Keratinocyte (primary cell): ENCODE results near the gene AKR1A1. TPM values are rescaled to one million over a fixed set of nuclear protein-coding genes. Genes with fewer than 3 reads are reported as not detected.

Experiments used
- DNase-seq: peaks from one replicate; pipeline ENCODE4 v3.0.0-alpha.2; 2011; ENCODE audit warnings: low read depth, missing footprints, low spot score
- FAIRE-seq: peaks from 2 replicates; lab custom pipeline; 2011; peaks lifted over from hg19 to GRCh38; lab: Jason Lieb, UNC
- H2AFZ ChIP-seq: 2 replicates; pipeline ENCODE4 v1.6.0; 2012; ENCODE audit warnings: low read length, control low read depth, inconsistent platforms; ENCODE audit not compliant: control insufficient read depth
- H3K27ac ChIP-seq: 2 replicates; pipeline ENCODE4 v1.5.1; 2011; ENCODE audit warnings: low read length; ENCODE audit not compliant: control insufficient read depth, insufficient read depth
- H3K27me3 ChIP-seq: 3 replicates; pipeline ENCODE4 v1.6.0; 2011; ENCODE audit warnings: low read length; ENCODE audit not compliant: control insufficient read depth, insufficient read depth; ENCODE audit errors: extremely low read depth
- H3K36me3 ChIP-seq, 2 experiments: 2 replicates in 1 of 2; 3 replicates in 1 of 2; pipeline ENCODE4 v1.5.1; 2011; ENCODE audit warnings: low read length in 2 of 2, mild to moderate bottlenecking in 1 of 2; ENCODE audit not compliant: control insufficient read depth in 2 of 2, insufficient read depth in 2 of 2; ENCODE audit errors: extremely low read depth in 1 of 2
- H3K4me1 ChIP-seq: 3 replicates; pipeline ENCODE4 v1.5.1; 2011; ENCODE audit warnings: low read length; ENCODE audit not compliant: control insufficient read depth, insufficient read depth; ENCODE audit errors: extremely low read depth
- H3K4me2 ChIP-seq: 3 replicates; pipeline ENCODE4 v1.6.0; 2011; ENCODE audit warnings: low read depth, low read length; ENCODE audit not compliant: control insufficient read depth, insufficient read depth; ENCODE audit errors: extremely low read depth
- H3K4me3 ChIP-seq, 3 experiments: fragments of 200-600 bp in 1 of 3; sonication (generic) in 1 of 3; 2 replicates in 2 of 3; 3 replicates in 1 of 3; pipeline ENCODE4 v1.5.1; 2011 to 2016; ENCODE audit warnings: low read length in 3 of 3, mild to moderate bottlenecking in 3 of 3, control low read depth in 2 of 3, inconsistent platforms in 1 of 3, low read depth in 1 of 3, mixed read lengths in 1 of 3, mixed run types in 1 of 3, moderate library complexity in 1 of 3; ENCODE audit not compliant: control insufficient read depth in 2 of 3, insufficient read depth in 2 of 3; ENCODE audit errors: extremely low read depth in 1 of 3
- H3K79me2 ChIP-seq: 2 replicates; pipeline ENCODE4 v1.6.0; 2012; ENCODE audit warnings: low read length; ENCODE audit not compliant: control insufficient read depth, insufficient read depth
- H3K9ac ChIP-seq: 3 replicates; pipeline ENCODE4 v1.6.0; 2011; ENCODE audit warnings: low read length; ENCODE audit not compliant: control insufficient read depth, insufficient read depth; ENCODE audit errors: extremely low read depth
- H3K9me1 ChIP-seq: 3 replicates; pipeline ENCODE4 v1.6.0; 2011; ENCODE audit warnings: low read length; ENCODE audit not compliant: control insufficient read depth, insufficient read depth; ENCODE audit errors: extremely low read depth
- H3K9me3 ChIP-seq: 2 replicates; pipeline ENCODE4 v1.5.1; 2012; ENCODE audit warnings: low read depth, low read length; ENCODE audit not compliant: control insufficient read depth
- H4K20me1 ChIP-seq: 3 replicates; pipeline ENCODE4 v1.6.0; 2011; ENCODE audit warnings: low read length; ENCODE audit not compliant: control insufficient read depth, insufficient read depth; ENCODE audit errors: extremely low read depth
- CTCF ChIP-seq, 3 experiments: IDR thresholded peaks in 1 of 3; conservative IDR thresholded peaks in 1 of 3; optimal IDR thresholded peaks in 1 of 3; 2 replicates in 2 of 3; 3 replicates in 1 of 3; pipeline versions ENCODE3 to v1.5.1; 2011; ENCODE audit warnings: low read length in 3 of 3, mild to moderate bottlenecking in 3 of 3, moderate library complexity in 2 of 3, control low read depth in 1 of 3, inconsistent platforms in 1 of 3; ENCODE audit not compliant: insufficient read depth in 2 of 3; ENCODE audit errors: extremely low read depth in 1 of 3
- EZH2 ChIP-seq: IDR thresholded peaks from one replicate; pipeline ENCODE4 v1.6.1; 2012; ENCODE audit warnings: inconsistent platforms, mild to moderate bottlenecking, low read length, moderate library complexity
- dilution Hi-C: fragments of 300-500 bp; cut with MboI; formaldehyde crosslinking; loops from one replicate; pipeline ENCODE4 v1.7.0; 2020; ENCODE audit warnings: low sequenced_read_pairs; ENCODE audit not compliant: extremely low pct_ligation_motif_present
- polyA plus RNA-seq, 5 experiments: library from polyadenylated mRNA; depleted of rRNA in 3 of 5; stranded (reverse) in 3 of 5; stranded (forward) in 1 of 5; unstranded in 1 of 5; fragments of >200 nt; gene quantifications; 1 replicate in 1 of 5; 2 replicates in 3 of 5; 3 replicates in 1 of 5; pipeline versions ENCODE4 v1.2.1 to v1.2.3, GENCODE V29; 2011 to 2012; ENCODE audit warnings: missing spikeins in 2 of 5, low read depth in 1 of 5, low replicate concordance in 1 of 5

AKR1A1 gene
- polyA plus RNA-seq, 1 donor (not counting 4 experiments of a cell fraction or from before 2014, with no cell fraction given) = 107 TPM

- H3K27ac ChIP-seq = no peak overlapping the region
- peaks cover 4 to 24% of the 10 kb centered on the region in 2 experiments for H3K36me3 ChIP-seq
- H3K9me3 ChIP-seq = no peaks in the 10 kb centered on the region
- no peaks in the 10 kb centered on the region for H3K9me1 ChIP-seq
- H3K9ac ChIP-seq = no peak overlapping the region
- H3K4me2 ChIP-seq = no peak overlapping the region
- no peak for TF ChIP-seq EZH2
- no peak for TF ChIP-seq CTCF (optimal IDR thresholded peaks at IDR 0.05 in 1 of 3, IDR thresholded peaks at IDR 0.05 in 1 of 3, conservative IDR thresholded peaks at IDR 0.05 in 1 of 3; ENCODE audit: extremely low read depth in 1 of 3, insufficient read depth in 2 of 3, low read length in 3 of 3)
- H4K20me1 ChIP-seq = no peaks in the 10 kb centered on the region
- FAIRE-seq (no peak), DNase-seq (no peak)
- dilution Hi-C loops = no loop called here
- H3K4me3 ChIP-seq = no peak overlapping the region
- H3K4me1 ChIP-seq = peaks cover 16% of the 10 kb centered on the region
- no peaks in the 10 kb centered on the region for H3K27me3 ChIP-seq
- no peak overlapping the region for H2AFZ ChIP-seq
- no peaks in the 10 kb centered on the region for H3K79me2 ChIP-seq
Observed at GRCh38 chr1:45608175-45609156, 57.8 kb downstream of the AKR1A1 start.

- FAIRE-seq = no peak
- no peak for DNase-seq
- dilution Hi-C loops = no loop called here
- H3K27me3 ChIP-seq = no peaks in the 10 kb centered on the region
- H3K9me1 ChIP-seq = no peaks in the 10 kb centered on the region
- H3K36me3 ChIP-seq = peaks cover 4 to 30% of the 10 kb centered on the region in 2 experiments
- H3K4me3 ChIP-seq = no peak overlapping the region
- no peaks in the 10 kb centered on the region for H3K79me2 ChIP-seq
- H3K9ac ChIP-seq = no peak overlapping the region
- no peak overlapping the region for H2AFZ ChIP-seq
- H4K20me1 ChIP-seq = no peaks in the 10 kb centered on the region
- no peaks in the 10 kb centered on the region for H3K9me3 ChIP-seq
- no peak for TF ChIP-seq EZH2
- TF ChIP-seq CTCF (optimal IDR thresholded peaks at IDR 0.05 in 1 of 3, IDR thresholded peaks at IDR 0.05 in 1 of 3, conservative IDR thresholded peaks at IDR 0.05 in 1 of 3; ENCODE audit: extremely low read depth in 1 of 3, insufficient read depth in 2 of 3, low read length in 3 of 3) = no peak
- H3K4me1 ChIP-seq = peaks cover 22% of the 10 kb centered on the region
- H3K4me2 ChIP-seq = no peak overlapping the region
- H3K27ac ChIP-seq = no peak overlapping the region
Observed at GRCh38 chr1:45610589-45611226, 60.1 kb downstream of the AKR1A1 start.
